Activated naive CD4-positive, alpha-beta T cell treated with anti-CD3 and anti-CD28 coated beads, Interleukin-2, amount 50 U/mL, for 72 hours (primary cell): ENCODE data around the gene ARHGAP5. TPM values are rescaled to one million over a fixed set of nuclear protein-coding genes. Genes with fewer than 3 reads are reported as not detected.

Source experiments
- ATAC-seq, 2 donors: fragments of 150-1000 bp; cut with Tn5 transposase; 2 replicates each; pipeline ENCODE4 v1.10.0; 2021; ENCODE audit warnings: mild to moderate bottlenecking in 2 of 2, moderate library complexity in 2 of 2
- DNase-seq, 2 donors: peaks; one replicate each; pipeline ENCODE4 v3.0.0; 2021 to 2022; ENCODE audit warnings: low spot score in 2 of 2
- H3K27ac Mint-ChIP-seq, 2 donors: one replicate each; pipeline ENCODE4 v1.8.0; 2022; ENCODE audit warnings: mild to moderate bottlenecking in 2 of 2, mixed read lengths in 2 of 2
- H3K36me3 Mint-ChIP-seq, 2 donors: one replicate each; pipeline ENCODE4 v1.8.0; 2022; ENCODE audit warnings: mixed read lengths in 2 of 2
- H3K9me3 Mint-ChIP-seq, 2 donors: one replicate each; pipeline ENCODE4 v1.8.0; 2022; ENCODE audit warnings: mixed read lengths in 2 of 2
- total RNA-seq, 2 donors: library from RNA; stranded (reverse); gene quantifications; one replicate each; pipeline ENCODE4 v1.2.3, GENCODE V29; 2022

Gene ARHGAP5
- 10 to 100 TPM; 35.2 to 52.2 TPM for total RNA-seq

- H3K27ac Mint-ChIP-seq: peak within 1 kb of the TSS; percentile 89 to 95
- DNase-seq: peak; percentile 39 to 67
- H3K9me3 Mint-ChIP-seq: no peaks in the 10 kb centered on the region
- ATAC-seq: peak; percentile 21 to 40
- H3K36me3 Mint-ChIP-seq: peaks cover 8 to 11% of the 10 kb centered on the region in 2 donors
Measured at GRCh38 chr14:32077081-32078022, at the start of gene ARHGAP5. Gene ARHGAP5, plus strand, starts transcription at chr14:32077304. Its CDS starts 13,366 bp downstream, at chr14:32090670.

GRCh38 chr14:32028599-32028998 lies 48.5 kb upstream of the ARHGAP5 start:
- DNase-seq (no peak), ATAC-seq (no peak)
- no peak overlapping the region for H3K27ac Mint-ChIP-seq
- no peaks in the 10 kb centered on the region for H3K9me3 Mint-ChIP-seq
- no peaks in the 10 kb centered on the region for H3K36me3 Mint-ChIP-seq

- H3K9me3 Mint-ChIP-seq: no peaks in the 10 kb centered on the region
- H3K36me3 Mint-ChIP-seq: no peaks in the 10 kb centered on the region
- H3K27ac Mint-ChIP-seq: no peak overlapping the region
- DNase-seq (no peak), ATAC-seq (no peak)
Measured at GRCh38 chr14:32033543-32033942, 43.6 kb upstream of the ARHGAP5 start.

- Mint-ChIP-seq H3K27ac (no peak overlapping the region), H3K36me3 (no peaks in the 10 kb centered on the region), H3K9me3 (no peaks in the 10 kb centered on the region)
- ATAC-seq (no peak), DNase-seq (no peak)
Measured at GRCh38 chr14:32038876-32039275, 38.2 kb upstream of the ARHGAP5 start.

- no peak for ATAC-seq
- H3K27ac Mint-ChIP-seq: no peak overlapping the region
Measured at GRCh38 chr14:32039401-32040030, 37.6 kb upstream of the ARHGAP5 start.

GRCh38 chr14:32043624-32044023 lies 33.5 kb upstream of the ARHGAP5 start:
- no peaks in the 10 kb centered on the region for H3K36me3 Mint-ChIP-seq
- ATAC-seq (no peak), DNase-seq (no peak)
- H3K9me3 Mint-ChIP-seq: no peaks in the 10 kb centered on the region
- H3K27ac Mint-ChIP-seq: no peak overlapping the region

More at GRCh38 chr14:32039401-32040030, 37.6 kb upstream of the ARHGAP5 start:
- Mint-ChIP-seq H3K9me3 (no peaks in the 10 kb centered on the region), H3K36me3 (no peaks in the 10 kb centered on the region)
- DNase-seq: no peak

- DNase-seq: no peak
- H3K36me3 Mint-ChIP-seq: no peaks in the 10 kb centered on the region
- H3K9me3 Mint-ChIP-seq: no peaks in the 10 kb centered on the region
- H3K27ac Mint-ChIP-seq: no peak overlapping the region
- ATAC-seq: no peak
Measured at GRCh38 chr14:32044454-32044853, 32.6 kb upstream of the ARHGAP5 start.

GRCh38 chr14:32047791-32048190 lies 29.3 kb upstream of the ARHGAP5 start:
- DNase-seq (no peak), ATAC-seq (no peak)
- H3K36me3 Mint-ChIP-seq: no peaks in the 10 kb centered on the region
- no peak overlapping the region for H3K27ac Mint-ChIP-seq
- H3K9me3 Mint-ChIP-seq: no peaks in the 10 kb centered on the region

- H3K9me3 Mint-ChIP-seq: peaks cover 0 to 3% of the 10 kb centered on the region in 2 donors
- H3K36me3 Mint-ChIP-seq: no peaks in the 10 kb centered on the region
- ATAC-seq: no peak
- no peak for DNase-seq
- H3K27ac Mint-ChIP-seq: no peak overlapping the region
Measured at GRCh38 chr14:32049361-32050088, 27.6 kb upstream of the ARHGAP5 start.

- Mint-ChIP-seq H3K36me3 (no peaks in the 10 kb centered on the region), H3K9me3 (peaks cover 0 to 3% of the 10 kb centered on the region in 2 donors), H3K27ac (no peak overlapping the region)
- no peak for DNase-seq
- ATAC-seq: no peak
Measured at GRCh38 chr14:32050878-32051277, 26.2 kb upstream of the ARHGAP5 start.

GRCh38 chr14:32054536-32054935 lies 22.6 kb upstream of the ARHGAP5 start:
- H3K9me3 Mint-ChIP-seq: peaks cover 0 to 3% of the 10 kb centered on the region in 2 donors
- no peak overlapping the region for H3K27ac Mint-ChIP-seq
- ATAC-seq: no peak
- H3K36me3 Mint-ChIP-seq: no peaks in the 10 kb centered on the region
- DNase-seq: no peak

GRCh38 chr14:32055175-32055574 lies 21.9 kb upstream of the ARHGAP5 start:
- Mint-ChIP-seq H3K36me3 (no peaks in the 10 kb centered on the region), H3K27ac (no peak overlapping the region), H3K9me3 (peaks cover 0 to 3% of the 10 kb centered on the region in 2 donors)
- ATAC-seq: no peak
- DNase-seq: no peak

GRCh38 chr14:32059702-32060101 lies 17.4 kb upstream of the ARHGAP5 start:
- Mint-ChIP-seq H3K27ac (no peak overlapping the region), H3K36me3 (no peaks in the 10 kb centered on the region), H3K9me3 (no peaks in the 10 kb centered on the region)
- DNase-seq (no peak), ATAC-seq (no peak)

GRCh38 chr14:32064931-32065330 lies 12.2 kb upstream of the ARHGAP5 start:
- Mint-ChIP-seq H3K27ac (no peak overlapping the region), H3K9me3 (no peaks in the 10 kb centered on the region), H3K36me3 (no peaks in the 10 kb centered on the region)
- DNase-seq: no peak
- ATAC-seq: no peak

- ATAC-seq (no peak), DNase-seq (no peak)
- H3K9me3 Mint-ChIP-seq: no peaks in the 10 kb centered on the region
- H3K27ac Mint-ChIP-seq: no peak overlapping the region
- no peaks in the 10 kb centered on the region for H3K36me3 Mint-ChIP-seq
Measured at GRCh38 chr14:32068708-32069107, 8.4 kb upstream of the ARHGAP5 start.

- no peaks in the 10 kb centered on the region for H3K9me3 Mint-ChIP-seq
- no peaks in the 10 kb centered on the region for H3K36me3 Mint-ChIP-seq
- H3K27ac Mint-ChIP-seq: no peak overlapping the region
- DNase-seq (no peak), ATAC-seq (no peak)
Measured at GRCh38 chr14:32070282-32070681, 6.8 kb upstream of the ARHGAP5 start.

- Mint-ChIP-seq H3K27ac (no peak overlapping the region), H3K36me3 (peaks cover under 1% of the 10 kb centered on the region in 2 donors), H3K9me3 (no peaks in the 10 kb centered on the region)
- DNase-seq (no peak), ATAC-seq (no peak)
Measured at GRCh38 chr14:32072676-32073075, 4.4 kb upstream of the ARHGAP5 start.
